Lung (tissue), 13 donors: Measurements from ENCODE around the gene FRZB. TPM values are rescaled to one million over a fixed set of nuclear protein-coding genes. Genes with fewer than 3 reads are reported as not detected.

Source experiments
- ATAC-seq: fragments of 200-7000 bp; cut with Tn5 transposase; one replicate; pipeline ENCODE4 v1.9.1; 2020; ENCODE audit warnings: moderate number of reproducible peaks; ENCODE audit not compliant: insufficient read depth, low FRiP score
- DNase-seq, 3 donors: peaks; one replicate each; pipeline ENCODE4 v3.0.0-alpha.2; 2013 to 2017
- H3K27ac ChIP-seq, 2 donors: one replicate each; pipeline ENCODE4 v1.5.1; 2013; ENCODE audit warnings: mild to moderate bottlenecking in 2 of 2, moderate library complexity in 2 of 2, control low read depth in 1 of 2, inconsistent platforms in 1 of 2, low read depth in 1 of 2, low read length in 1 of 2
- H3K27me3 ChIP-seq, 3 donors: one replicate each; pipeline ENCODE4 v1.5.1; 2013; ENCODE audit warnings: low read length in 2 of 3; ENCODE audit not compliant: control insufficient read depth in 3 of 3, insufficient read depth in 3 of 3
- H3K36me3 ChIP-seq, 4 donors: one replicate each; pipeline ENCODE4 v1.5.1; 2013; ENCODE audit warnings: low read length in 4 of 4, mild to moderate bottlenecking in 1 of 4, moderate library complexity in 1 of 4; ENCODE audit not compliant: control insufficient read depth in 4 of 4, insufficient read depth in 4 of 4
- H3K4me1 ChIP-seq, 5 donors: one replicate each; pipeline ENCODE4 v1.5.1; 2013; ENCODE audit warnings: low read length in 5 of 5, mild to moderate bottlenecking in 2 of 5, moderate library complexity in 1 of 5; ENCODE audit not compliant: control insufficient read depth in 5 of 5, insufficient read depth in 5 of 5
- H3K4me3 ChIP-seq: one replicate; pipeline ENCODE4 v1.5.1; 2013; ENCODE audit warnings: mild to moderate bottlenecking, control low read depth, moderate library complexity
- H3K9ac ChIP-seq, 2 donors: one replicate each; pipeline ENCODE4 v1.5.1; 2013; ENCODE audit warnings: low read length in 2 of 2, control low read depth in 1 of 2; ENCODE audit not compliant: insufficient read depth in 1 of 2
- H3K9me3 ChIP-seq, 4 donors: one replicate each; pipeline ENCODE4 v1.5.1; 2013; ENCODE audit warnings: low read length in 3 of 4, mild to moderate bottlenecking in 1 of 4, moderate library complexity in 1 of 4; ENCODE audit not compliant: control insufficient read depth in 4 of 4, insufficient read depth in 3 of 4
- whole genome bisulfite sequencing, 2 donors: extraction: QIAGEN DNeasy Blood & Tissue Kit; methylation state at CpG; one replicate each; pipeline ENCODE4 v1.1.7; 2013; 5-methylcytosine and 5-hydroxymethylcytosine counted together
- polyA plus RNA-seq, 2 donors: library from polyadenylated mRNA; stranded (reverse); fragments of 200-250 nt; gene quantifications; one replicate each; pipeline ENCODE4 v1.2.1, GENCODE V29; 2013
- small RNA-seq: library from RNA; depleted of rRNA; stranded (forward); fragments of <200 nt; gene quantifications from one replicate; pipeline ENCODE3, GENCODE V24; 2014; ENCODE audit warnings: low replicate concordance
- total RNA-seq, 2 donors: library from RNA; depleted of rRNA in 1 of 2; stranded (reverse); fragments of >200 nt in 1 of 2; gene quantifications; one replicate each; pipeline ENCODE4 v1.2.1, GENCODE V29; 2014 to 2021
- TF ChIP-seq, protein P1 (sequence below): IDR thresholded peaks from 2 replicates; pipeline ENCODE4 v1.5.1; 2012; ENCODE audit warnings: mild to moderate bottlenecking; ENCODE audit errors: control extremely low read depth, extremely low read depth
- donor health status: control.
- donor health status: control.
- donor health status: Bipolar disorder and iron deficiency.
- donor health status: healthy.
- donor health status: DM: yes; HTN: yes; CAD: no.

The FRZB gene
- total and polyA plus RNA-seq, 4 donors, result 0.19 to 7.4 (median 1.6) TPM

DNA sequence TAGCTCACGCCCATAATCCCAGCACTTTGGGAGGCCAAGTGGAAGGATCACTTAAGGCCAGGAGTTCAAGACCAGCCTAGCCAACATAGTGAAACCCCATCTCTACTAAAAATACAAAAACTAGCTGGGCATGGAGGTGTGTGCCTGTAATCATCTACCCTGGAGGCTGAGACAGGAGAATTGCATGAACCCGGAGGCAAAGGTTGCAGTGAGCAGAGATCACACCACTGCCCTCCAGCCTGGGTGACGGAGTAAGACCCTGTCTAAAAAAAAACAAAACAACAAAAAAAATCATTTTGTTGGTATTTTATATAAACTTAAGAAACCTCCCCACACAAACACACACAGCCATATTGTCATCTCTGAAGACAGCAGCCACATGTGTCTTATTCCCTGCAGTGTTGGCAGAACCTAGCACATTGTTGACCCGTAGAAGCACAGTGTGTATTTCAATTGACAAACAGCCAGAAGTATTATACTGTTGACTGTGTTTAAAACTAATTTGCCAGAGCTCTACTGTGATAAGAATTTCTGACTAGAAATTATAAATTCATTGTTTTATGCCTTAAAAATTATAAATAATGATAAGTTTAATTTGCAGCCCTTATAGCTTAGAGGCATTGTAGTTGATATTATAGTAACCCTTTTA, 82.3 kb downstream of the FRZB start:
- DNase-seq (peak in 2 of 3 donors; percentile 49 to 55), ATAC-seq (no peak)
- TF ChIP-seq, protein P1, sequence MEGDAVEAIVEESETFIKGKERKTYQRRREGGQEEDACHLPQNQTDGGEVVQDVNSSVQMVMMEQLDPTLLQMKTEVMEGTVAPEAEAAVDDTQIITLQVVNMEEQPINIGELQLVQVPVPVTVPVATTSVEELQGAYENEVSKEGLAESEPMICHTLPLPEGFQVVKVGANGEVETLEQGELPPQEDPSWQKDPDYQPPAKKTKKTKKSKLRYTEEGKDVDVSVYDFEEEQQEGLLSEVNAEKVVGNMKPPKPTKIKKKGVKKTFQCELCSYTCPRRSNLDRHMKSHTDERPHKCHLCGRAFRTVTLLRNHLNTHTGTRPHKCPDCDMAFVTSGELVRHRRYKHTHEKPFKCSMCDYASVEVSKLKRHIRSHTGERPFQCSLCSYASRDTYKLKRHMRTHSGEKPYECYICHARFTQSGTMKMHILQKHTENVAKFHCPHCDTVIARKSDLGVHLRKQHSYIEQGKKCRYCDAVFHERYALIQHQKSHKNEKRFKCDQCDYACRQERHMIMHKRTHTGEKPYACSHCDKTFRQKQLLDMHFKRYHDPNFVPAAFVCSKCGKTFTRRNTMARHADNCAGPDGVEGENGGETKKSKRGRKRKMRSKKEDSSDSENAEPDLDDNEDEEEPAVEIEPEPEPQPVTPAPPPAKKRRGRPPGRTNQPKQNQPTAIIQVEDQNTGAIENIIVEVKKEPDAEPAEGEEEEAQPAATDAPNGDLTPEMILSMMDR, result no peak
- H3K4me3 ChIP-seq, result no peak overlapping the region
- peaks cover 0 to 3% (median 2%) of the 10 kb centered on the region in 4 donors for H3K36me3 ChIP-seq
- H3K4me1 ChIP-seq, result peaks cover 0 to 2% (median 0%) of the 10 kb centered on the region in 5 donors
- no peak overlapping the region for H3K27ac ChIP-seq
- 91 to 93% methylated on average over 4 of the region's 4 CpGs for WGBS, 2 donors
- no peaks in the 10 kb centered on the region for H3K9me3 ChIP-seq
- no peaks in the 10 kb centered on the region for H3K27me3 ChIP-seq
- H3K9ac ChIP-seq, result peak overlapping the region in 1 of 2 donors; percentile 5

Small RNA genes lying within 50 kb of the gene (small RNA-seq; reads per million reads assigned to genes)
- gene RF00019, result not detected
- not detected for gene RNU6-1122P

Other genes starting within 250 kb of the FRZB start
- gene DNAJC10, start 150.4 kb downstream of the FRZB start, total RNA-seq, result 100 to 1,000 TPM in 1 of 2 donors, 10 to 100 TPM in 1; 80.0 to 131 TPM
- gene DNAJC10, start 150.4 kb downstream of the FRZB start, polyA plus RNA-seq, result 10 to 100 TPM; 24.6 to 37.6 TPM
- gene NCKAP1, start 171.8 kb upstream of the FRZB start, total RNA-seq, result 100 to 1,000 TPM in 1 of 2 donors, 10 to 100 TPM in 1; 93.7 to 194 TPM
- 10 to 100 TPM; 36.4 to 52.5 TPM for gene NCKAP1, start 171.8 kb upstream of the FRZB start, polyA plus RNA-seq
- gene DUSP19, start 212.1 kb upstream of the FRZB start, total RNA-seq, result 1 to 10 TPM; 4.8 to 8.8 TPM
- gene DUSP19, start 212.1 kb upstream of the FRZB start, polyA plus RNA-seq, result 1 to 10 TPM in 1 of 2 donors, under 1 TPM in 1; 0.70 to 1.0 TPM